ENCODE data around the gene SNX11.

Gene SNX11

GRCh38 chr17:48100160-48100559 is 7.4 kb upstream of the SNX11 start:
- DNase-seq (ENCODE audit: low spot score): no peak

DNA sequence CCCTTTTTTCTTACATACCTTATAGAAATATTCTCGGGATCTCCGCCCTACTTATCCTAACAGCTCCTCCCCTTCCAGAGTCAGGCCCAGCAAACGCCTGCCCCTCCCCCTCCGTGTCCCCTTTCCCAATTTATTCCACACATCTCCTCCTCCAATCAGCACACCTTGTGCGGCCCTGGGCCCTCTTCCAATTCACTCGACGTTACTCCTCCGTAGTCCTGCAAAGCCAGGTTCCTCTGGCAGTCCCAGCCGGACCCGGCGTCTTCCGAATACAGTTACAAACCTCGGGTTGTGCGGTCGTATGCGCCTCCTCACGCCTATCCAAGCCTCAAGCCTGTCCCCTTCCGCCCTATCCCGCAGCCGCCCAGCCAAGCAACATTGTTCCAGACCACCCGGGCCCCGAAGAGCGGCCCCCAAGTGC is 7.0 kb upstream of the SNX11 start:
- no peak for DNase-seq (ENCODE audit: low spot score)

DNA sequence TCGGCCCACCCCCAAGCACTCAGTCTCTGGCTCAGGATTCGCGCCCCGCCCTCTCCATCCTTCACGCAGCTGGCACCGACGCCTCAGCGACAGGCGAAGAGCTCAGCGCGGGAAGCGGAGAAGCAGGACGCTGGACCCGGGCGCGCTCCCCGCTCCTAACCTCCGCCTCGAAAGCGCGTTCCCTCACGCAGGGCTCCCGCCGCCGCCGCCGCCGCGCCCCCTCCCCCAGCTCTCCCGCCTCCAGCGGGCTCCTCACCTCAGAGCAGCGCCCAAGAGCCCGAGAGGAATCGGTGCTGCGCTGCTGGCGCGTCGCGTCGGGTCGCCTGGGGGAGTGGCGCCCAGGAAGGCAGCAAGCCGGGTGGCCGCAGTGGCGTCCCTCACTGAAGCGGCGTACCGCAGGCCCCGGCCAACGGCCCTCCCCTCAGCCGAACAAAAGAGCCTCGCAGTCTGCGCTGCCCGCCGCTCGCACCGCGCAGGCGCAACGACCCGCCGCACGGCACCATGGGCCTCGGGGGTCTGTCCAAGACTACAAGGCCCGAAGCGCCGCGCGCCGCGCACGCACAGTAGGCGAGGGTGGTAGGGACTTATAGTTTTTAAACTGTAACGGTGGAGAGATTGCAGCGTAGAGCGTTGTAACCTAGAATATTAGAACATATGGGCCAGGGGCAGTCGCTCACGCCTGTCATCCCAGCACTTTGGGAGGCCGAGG is 6.4 kb upstream of the SNX11 start, which contains the start of gene CBX1:
TSS of gene CBX1 (minus strand) at position 467 of the 709 bp plus-strand sequence. CDS start 24,474 bp downstream, outside the sequence.
- peak; percentile 95 for DNase-seq (ENCODE audit: low spot score)

DNA sequence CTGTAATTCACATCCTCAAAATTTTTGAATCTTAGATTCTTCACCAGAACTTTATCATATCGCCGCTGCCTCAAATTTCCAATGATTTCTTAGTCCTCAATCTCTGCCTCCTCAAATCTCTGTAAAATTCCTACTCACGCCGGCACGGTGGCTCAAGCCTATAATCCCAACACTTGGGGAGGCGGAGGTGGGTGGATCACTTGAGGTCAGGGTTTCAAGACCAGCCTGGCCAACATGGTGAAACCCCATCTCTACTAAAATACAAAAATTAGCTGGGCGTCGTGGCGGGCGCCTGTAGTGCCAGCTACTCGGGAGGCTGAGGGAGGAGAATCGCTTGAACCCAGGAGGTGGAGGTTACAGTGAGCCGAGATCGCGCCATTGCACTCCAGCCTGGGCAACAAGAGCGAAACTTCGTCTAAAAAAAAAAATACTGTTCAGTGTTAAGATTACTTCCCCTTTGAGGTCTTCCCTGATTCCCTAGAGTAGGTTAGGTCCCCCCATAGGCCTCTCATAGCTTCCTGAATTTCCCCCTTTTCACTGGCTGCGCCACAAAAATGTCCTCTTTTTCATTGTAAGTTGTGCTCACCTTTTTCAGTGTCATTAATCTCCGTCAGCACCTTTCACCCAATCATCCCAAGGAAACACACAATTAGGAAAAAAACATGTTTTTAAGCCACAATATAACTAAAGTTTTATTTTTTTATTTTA is 5.4 kb upstream of the SNX11 start:
- DNase-seq (ENCODE audit: low spot score): no peak

DNA sequence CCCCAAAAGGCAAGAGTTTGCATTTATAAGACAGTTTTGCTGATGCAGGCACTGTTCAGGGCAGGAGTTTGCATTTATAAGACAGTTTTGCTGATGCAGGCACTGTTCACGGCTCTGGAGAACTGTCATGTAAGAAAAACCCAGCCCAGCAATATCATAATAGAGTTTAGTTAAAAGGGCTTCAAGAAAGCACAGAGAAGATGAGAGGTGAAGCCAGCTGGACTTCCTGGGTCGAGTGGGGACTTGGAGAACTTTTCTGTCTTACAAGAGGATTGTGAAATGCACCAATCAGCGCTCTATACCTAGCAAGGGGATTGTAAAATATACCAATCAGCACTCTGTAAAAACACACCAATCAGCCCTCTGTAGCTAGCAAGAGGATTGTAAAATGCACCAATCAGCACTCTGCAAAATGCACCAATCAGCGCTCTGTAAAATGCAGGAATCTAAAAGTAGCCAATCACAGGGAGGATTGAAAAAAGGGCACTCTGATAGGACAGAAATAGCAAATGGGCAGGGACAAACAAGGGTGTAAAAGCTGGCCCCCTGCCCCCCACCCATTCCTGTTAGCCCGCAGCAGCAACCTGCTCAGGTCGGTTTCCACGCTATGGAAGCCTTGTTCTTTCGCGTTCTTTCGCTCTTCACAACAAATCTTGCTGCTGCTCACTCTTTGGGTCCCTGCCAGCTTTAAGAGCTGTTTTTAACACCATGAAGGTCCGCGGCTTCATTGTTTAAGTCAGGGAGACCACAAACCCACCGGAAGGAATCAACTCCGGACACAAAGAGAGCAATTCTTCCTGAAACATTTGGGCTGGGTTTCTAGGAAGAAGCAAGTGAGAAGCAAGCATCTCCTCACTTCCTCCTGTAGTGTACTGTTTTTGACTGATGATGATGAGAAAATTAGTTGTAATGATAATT is 4.5 kb upstream of the SNX11 start:
- DNase-seq (ENCODE audit: low spot score): no peak

- DNase-seq (ENCODE audit: low spot score): no peak
Measured at GRCh38 chr17:48104440-48104839, 3.1 kb upstream of the SNX11 start.

DNA sequence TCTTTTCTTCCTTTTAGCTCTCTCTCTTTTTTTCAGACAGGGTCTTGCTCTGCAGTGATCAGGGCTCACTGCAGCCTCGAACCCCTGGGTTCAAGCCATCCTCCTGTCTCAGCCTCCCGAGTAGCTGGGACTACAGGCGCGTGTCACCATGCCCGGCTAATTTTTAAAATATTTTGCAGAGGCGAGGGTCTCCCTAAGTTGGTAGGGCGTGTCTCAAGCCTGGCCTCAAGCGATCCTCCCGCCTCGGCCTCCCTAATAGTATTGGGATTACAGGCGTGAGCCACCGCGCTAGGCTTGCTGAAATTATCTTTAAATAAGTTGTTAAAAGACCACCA is 797 bp upstream of the SNX11 start:
- no peak for DNase-seq (ENCODE audit: low spot score)

DNA sequence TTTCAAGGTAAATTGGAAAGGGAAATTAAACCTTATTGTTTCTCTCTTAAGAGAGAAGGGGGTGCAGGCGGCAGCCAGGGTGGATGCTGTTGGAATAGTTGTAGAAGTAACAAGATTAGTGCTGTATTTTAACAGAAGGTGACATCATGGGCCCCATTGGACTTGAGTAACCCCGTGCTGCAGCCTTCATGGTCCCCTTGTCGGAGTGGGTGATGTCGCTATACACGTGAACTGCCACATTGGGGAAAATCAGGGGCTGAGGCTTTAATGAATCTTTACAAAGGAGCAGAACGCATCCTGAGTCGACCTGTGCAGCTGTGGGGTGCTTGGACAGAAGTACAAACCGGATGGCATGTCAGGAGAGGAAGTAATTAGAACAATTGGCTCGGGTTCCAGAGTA is 3.2 kb downstream of the SNX11 start:
- DNase-seq (ENCODE audit: low spot score): no peak

GRCh38 chr17:48111937-48112241 is 4.3 kb downstream of the SNX11 start:
- no peak for DNase-seq (ENCODE audit: low spot score)

DNA sequence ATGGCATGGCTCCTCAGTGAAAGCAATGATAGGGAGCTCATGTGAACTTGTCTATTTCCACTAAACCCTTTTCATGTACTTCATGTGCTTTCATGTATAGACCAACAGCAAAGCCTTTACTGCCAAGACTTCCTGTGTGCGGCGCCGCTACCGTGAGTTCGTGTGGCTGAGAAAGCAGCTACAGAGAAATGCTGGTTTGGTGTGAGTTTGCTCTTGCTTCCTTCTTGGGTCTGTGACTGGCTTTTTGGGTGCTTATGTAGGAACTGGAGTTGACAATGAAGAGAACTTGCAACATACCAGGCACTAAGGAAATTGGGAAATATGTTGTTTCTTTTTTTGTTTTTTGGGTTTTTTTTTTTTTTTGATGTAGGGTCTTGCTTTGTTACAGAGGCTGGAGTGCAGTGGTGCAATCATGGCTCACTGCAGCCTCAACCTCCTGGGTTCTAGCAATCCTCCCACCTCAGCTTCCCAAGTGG is 5.7 kb downstream of the SNX11 start:
- peak; percentile 70 for DNase-seq (ENCODE audit: low spot score)

- no peak for DNase-seq (ENCODE audit: low spot score)
Measured at GRCh38 chr17:48121923-48122664, 14.5 kb downstream of the SNX11 start.

GRCh38 chr17:48122665-48123045 is 15.1 kb downstream of the SNX11 start:
- no peak for DNase-seq (ENCODE audit: low spot score)

DNA sequence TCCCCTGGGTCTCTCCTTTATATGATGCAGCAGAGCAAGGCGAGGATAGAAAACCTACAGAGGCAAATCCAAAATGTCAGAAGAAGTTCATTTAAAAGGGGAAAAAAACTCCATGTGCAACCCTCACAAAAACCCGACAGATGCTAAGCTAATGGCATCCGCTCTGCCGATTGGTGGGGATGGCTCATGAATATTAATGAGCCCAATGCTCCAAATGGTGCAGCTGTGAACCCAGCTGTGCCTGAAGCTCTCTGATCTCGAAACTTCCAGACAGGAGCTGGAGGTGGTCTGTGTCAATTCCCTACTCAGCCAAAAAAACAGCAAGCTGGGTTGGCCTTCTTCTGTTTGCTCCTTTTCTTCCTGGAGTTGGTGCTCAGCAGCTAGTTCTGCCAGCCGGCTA is 15.5 kb downstream of the SNX11 start:
- DNase-seq (ENCODE audit: low spot score): no peak

DNA sequence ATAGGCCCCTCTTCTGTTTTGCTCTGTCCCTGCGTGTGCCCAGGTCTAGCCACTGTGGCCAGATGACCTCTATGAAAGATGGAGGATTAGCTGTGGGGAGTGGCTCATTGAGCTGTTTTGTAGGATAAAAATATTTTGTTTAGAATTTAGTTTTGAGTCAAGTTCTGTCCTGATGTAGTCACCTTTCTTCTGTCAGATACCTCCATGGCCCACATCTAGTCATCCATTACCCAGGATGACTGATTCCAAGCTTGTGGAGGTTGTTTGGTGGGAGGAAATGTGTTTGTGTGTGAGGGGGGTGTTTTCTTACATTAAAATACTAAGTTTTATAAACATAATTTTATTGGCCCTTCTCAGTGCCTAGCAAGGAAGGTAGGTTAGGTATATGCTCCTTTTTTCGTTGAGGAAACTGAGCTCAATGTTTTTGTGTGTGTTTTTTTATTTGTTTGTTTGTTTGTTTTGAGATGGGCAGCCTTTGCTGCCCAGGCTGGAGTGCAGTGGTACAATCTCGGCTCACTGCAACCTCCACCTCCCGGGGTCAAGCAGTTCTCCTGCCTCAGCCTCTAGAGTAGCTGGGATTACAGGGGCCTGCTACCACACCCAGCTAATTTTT is 16.3 kb downstream of the SNX11 start:
- no peak for DNase-seq (ENCODE audit: low spot score)

GRCh38 chr17:48125829-48126531 is 18.4 kb downstream of the SNX11 start:
- no peak for DNase-seq (ENCODE audit: low spot score)

DNA sequence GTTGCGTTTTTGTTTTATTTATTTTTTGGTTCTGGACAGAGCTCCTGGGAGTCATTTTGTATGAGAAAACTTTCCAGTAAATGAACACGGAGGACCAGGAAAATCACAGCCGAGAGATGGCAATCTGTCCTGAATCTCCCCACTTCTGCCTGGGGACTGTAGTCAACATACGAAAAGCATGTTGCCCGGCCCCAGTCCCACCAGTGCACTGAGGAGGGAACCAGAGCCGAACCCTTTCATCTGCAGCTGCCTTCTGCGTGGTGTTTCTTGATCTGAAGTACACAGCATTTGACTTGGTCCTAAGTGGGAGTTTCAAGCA is 18.9 kb downstream of the SNX11 start:
- no peak for DNase-seq (ENCODE audit: low spot score)

GRCh38 chr17:48127371-48128051 is 19.9 kb downstream of the SNX11 start:
- no peak for DNase-seq (ENCODE audit: low spot score)

DNA sequence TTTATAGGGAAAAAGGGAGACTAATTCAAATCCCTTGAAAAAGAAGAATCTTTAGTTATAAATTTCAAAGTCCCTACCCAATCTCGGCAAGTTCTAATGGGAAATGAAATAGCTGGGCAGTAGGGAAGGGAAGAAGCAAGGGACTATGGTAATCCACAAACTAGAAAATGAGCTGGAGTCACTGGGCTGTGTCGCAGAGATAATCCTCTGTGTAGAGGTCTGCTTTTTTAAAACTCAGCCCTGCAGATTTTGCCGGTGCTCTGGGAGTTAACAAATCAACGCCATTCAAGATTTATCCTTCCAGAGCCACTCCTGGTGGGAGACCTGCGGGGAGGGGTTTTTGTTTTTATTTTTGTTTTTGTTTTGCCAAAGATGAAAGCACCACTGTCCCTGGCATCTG is 20.8 kb downstream of the SNX11 start:
- DNase-seq (ENCODE audit: low spot score): no peak

DNA sequence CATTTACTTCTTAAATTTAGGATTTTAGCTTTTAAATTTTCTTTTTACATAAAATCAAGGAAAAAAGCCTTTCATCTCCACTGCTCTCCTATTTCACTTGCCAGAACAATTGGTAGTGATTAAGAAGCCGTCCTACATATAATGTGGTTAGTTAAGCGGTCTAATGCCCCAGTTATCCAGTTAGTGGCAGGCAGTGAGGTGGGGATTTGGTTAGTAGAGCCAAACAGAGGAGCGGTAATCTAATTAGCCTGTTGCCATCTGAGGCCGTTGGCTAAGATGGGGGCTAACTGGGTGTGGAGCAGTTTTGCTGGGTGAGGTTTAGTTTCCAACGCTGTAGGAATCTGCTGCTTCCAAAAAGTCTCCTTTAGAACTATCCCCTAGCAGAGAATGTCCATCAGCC is 22.4 kb downstream of the SNX11 start:
- no peak for DNase-seq (ENCODE audit: low spot score)

DNA sequence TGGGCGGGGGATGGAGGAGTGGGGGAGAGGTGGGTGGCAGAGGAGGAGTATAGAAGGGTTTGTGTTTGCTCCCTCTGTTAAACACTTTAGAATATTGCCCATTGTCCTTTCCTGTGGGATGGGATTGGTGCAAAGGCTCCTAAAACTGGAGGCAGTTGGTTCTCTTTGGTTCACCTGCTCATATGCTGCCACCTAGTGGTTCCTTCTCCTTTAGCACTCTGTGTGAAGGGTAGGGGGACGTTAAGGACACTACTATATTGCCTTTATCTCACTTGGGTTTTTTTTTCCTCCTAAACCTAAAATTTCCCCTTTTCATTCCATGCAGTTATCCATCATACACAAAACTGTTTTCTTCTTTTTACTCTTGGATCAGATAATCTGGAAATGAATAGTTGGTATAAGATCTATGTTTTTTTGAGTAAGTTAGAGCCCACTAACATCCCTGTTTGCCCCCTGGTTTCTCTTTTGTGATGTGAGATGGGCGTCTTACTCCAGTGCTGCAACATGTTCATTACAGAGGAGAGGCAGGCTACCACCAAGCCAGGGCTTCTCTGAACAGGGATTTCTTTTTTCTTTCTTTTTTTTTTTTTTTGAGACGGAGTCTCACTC is 23.8 kb downstream of the SNX11 start:
- DNase-seq (ENCODE audit: low spot score): peak; percentile 64
